NCI-H2107 treated with DMSO at 0.1 percent for 48 hours (cell line): Measurements from ENCODE around the gene AGT.
"Not testable (repeated sequence)": the region's sequence is repeated elsewhere in the genome, so short reads cannot be mapped to it uniquely, and the experiment has no call there.

Experiments
- DNase-seq: peaks from one replicate; lab custom pipeline; 2025; ENCODE audit not compliant: unreplicated experiment; lab: John Stamatoyannopoulos, UW

Gene AGT

GRCh38 chr1:230707732-230708630, 5.9 kb downstream of the AGT start:
- DNase-seq, result no peak

GRCh38 chr1:230706887-230707731, 6.8 kb downstream of the AGT start:
- no peak for DNase-seq

- DNase-seq, result no peak
Observed at GRCh38 chr1:230706020-230706699, 7.8 kb downstream of the AGT start.

- no peak for DNase-seq
Observed at GRCh38 chr1:230705289-230706019, 8.5 kb downstream of the AGT start.

- no peak for DNase-seq
Observed at GRCh38 chr1:230704830-230705229, 9.1 kb downstream of the AGT start.

GRCh38 chr1:230703679-230704385, 10.1 kb downstream of the AGT start:
- DNase-seq, result no peak

GRCh38 chr1:230702934-230703678, 10.8 kb downstream of the AGT start:
- DNase-seq, result no peak

- DNase-seq, result no peak
Observed at GRCh38 chr1:230701895-230702768, 11.8 kb downstream of the AGT start.

- no peak for DNase-seq
Observed at GRCh38 chr1:230701434-230701833, 12.5 kb downstream of the AGT start.

- DNase-seq, result no peak
Observed at GRCh38 chr1:230700132-230700531, 13.8 kb downstream of the AGT start.

- no peak for DNase-seq
Observed at GRCh38 chr1:230699716-230700115, 14.2 kb downstream of the AGT start.

GRCh38 chr1:230698964-230699363, 15.0 kb downstream of the AGT start:
- not testable (repeated sequence) for DNase-seq

GRCh38 chr1:230698130-230698529, 15.8 kb downstream of the AGT start:
- DNase-seq, result no peak

GRCh38 chr1:230696722-230697437, 17.0 kb downstream of the AGT start:
- DNase-seq, result no peak

GRCh38 chr1:230696218-230696617, 17.7 kb downstream of the AGT start:
- no peak for DNase-seq

GRCh38 chr1:230694991-230695390, 18.9 kb downstream of the AGT start:
- no peak for DNase-seq

GRCh38 chr1:230694464-230694863, 19.5 kb downstream of the AGT start:
- DNase-seq, result no peak

GRCh38 chr1:230693777-230694176, 20.1 kb downstream of the AGT start:
- no peak for DNase-seq
